GM21367 (cell line): ENCODE results near the gene TRPC4AP.
"Not testable (repeated sequence)": the region's sequence is repeated elsewhere in the genome, so short reads cannot be mapped to it uniquely, and the experiment has no call there.

Source experiments
- ATAC-seq: cut with Tn5 transposase; IDR thresholded peaks from one replicate; pipeline ENCODE4 v1.9.1; 2021; ENCODE audit not compliant: unreplicated experiment

Gene TRPC4AP, protein sequence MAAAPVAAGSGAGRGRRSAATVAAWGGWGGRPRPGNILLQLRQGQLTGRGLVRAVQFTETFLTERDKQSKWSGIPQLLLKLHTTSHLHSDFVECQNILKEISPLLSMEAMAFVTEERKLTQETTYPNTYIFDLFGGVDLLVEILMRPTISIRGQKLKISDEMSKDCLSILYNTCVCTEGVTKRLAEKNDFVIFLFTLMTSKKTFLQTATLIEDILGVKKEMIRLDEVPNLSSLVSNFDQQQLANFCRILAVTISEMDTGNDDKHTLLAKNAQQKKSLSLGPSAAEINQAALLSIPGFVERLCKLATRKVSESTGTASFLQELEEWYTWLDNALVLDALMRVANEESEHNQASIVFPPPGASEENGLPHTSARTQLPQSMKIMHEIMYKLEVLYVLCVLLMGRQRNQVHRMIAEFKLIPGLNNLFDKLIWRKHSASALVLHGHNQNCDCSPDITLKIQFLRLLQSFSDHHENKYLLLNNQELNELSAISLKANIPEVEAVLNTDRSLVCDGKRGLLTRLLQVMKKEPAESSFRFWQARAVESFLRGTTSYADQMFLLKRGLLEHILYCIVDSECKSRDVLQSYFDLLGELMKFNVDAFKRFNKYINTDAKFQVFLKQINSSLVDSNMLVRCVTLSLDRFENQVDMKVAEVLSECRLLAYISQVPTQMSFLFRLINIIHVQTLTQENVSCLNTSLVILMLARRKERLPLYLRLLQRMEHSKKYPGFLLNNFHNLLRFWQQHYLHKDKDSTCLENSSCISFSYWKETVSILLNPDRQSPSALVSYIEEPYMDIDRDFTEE

DNA sequence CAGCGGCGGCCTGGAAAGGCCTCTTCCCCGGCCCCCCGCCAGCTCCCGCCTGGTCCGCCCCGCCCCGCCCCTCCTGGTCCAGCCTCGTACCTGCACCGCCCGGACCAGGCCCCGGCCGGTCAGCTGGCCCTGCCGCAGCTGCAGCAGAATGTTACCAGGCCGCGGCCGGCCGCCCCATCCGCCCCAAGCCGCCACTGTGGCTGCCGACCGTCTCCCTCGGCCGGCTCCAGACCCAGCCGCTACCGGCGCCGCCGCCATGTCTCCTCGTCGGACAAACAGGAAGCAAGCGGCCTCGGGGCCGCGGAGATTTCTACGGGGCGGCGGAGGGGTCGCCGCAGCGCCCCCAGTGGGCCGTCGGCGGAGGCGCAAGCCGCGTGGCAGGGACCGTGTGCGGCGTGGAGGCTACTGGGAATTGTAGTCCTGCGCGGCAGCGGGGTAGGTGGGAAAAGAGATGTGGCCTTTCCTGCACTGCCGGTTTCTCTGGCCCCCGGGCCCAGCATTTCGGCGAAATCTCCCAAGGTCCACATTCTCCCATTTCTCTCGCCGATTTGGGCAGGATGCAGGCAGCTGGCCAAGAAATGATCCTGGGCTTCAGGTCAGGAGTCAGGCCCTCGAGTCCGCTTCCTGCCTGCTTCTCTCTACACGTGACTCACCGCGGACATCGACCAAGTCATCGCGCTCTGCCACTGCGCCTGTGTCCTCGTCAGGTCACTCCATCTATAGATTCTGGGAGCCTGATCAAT lies at the start of gene TRPC4AP:
TRPC4AP (minus strand) TSS at position 284 of the 743 bp plus-strand sequence; CDS start at position 258, 26 bp downstream.
- ATAC-seq = peak; percentile 82

DNA sequence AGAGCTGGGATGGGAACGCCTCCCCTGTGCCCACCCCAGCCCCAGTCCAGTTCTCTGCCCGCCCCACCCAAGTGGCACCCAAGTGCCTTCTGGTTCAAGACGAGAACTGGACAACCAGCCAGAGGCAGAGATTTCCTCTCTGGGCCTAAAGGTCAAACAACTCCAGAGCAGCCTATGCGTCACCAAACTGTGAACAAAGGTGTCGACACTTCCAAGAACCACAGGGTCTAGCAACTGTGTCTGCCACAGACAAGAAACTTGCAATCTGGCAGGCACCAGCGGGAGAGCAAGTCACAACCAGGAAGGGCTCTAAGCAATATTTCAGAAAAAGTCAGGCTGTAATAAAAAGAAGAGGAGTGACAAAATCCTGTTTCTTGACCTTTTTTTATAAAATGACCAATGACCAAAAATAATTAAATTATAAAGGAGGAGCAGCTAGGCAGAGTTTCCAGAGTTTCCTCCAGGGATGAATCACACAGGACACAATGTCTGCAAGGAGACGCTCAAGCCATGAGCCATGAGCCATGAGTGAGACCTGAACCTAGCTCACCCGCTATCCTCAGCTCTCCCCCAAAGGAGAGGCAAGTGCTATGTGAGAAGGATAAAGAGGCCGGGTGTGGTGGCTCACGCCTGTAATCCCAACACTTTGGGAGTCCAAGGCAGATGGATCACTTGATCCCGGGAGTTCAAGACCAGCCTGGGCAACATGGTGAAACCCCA lies 43.4 kb upstream of the TRPC4AP start:
- ATAC-seq = no peak

DNA sequence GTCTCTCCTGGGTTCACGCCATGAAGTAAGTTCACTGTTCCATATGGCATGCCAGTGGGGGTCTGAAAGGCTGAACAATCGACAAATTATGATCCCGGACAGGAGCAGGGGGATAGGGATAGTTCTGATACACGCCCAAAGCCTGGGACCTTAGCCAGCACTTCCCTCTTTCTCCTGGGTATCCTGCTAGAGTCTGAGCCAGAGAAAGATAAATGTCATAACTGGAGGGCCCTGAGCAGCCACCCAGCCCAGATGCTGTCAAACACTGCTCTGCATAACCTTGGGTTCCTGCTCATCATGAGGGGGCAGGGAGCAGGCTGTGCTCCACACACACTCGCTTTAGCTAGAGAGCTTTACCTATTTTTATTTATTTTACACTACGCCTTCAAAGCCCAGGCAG lies 42.3 kb upstream of the TRPC4AP start:
- ATAC-seq = no peak

DNA sequence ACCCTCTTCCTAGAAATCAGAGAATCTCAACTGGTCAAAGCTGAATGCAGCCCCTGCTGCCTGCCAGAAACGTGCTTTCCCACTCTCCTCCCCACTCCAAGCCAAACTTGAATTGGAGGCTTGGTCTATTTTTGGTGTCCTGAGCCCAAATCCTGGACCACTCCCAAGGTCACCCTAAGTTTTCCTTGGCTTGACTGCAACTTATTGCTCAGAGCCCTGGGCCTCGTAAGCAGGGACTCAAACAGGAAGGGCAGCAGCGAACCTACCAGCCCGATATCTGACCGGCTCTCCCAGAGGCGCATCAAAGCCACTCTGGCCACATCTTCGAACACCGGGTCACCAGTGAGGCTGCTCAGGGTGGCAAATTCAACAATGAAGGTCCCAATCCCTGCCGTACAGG lies 41.9 kb upstream of the TRPC4AP start:
- ATAC-seq = no peak

DNA sequence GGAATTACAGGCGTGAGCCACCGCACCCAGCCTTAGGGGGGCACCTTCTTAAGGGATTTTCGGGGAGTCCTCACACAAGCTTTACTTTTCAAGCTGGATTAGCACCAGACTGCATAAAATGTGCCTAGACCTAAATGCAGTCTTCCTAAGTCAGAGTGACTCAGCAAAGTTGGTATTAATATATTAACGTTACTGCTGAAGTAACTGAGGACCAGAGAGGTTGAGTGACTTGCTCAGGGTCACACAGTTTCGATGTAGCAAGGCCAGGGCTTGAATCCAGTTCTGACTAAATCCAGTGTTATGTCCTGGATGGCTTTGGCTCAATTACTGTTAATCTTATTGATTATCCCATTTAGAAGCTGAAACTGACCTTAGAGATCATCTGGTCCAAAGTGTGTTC lies 41.1 kb upstream of the TRPC4AP start:
- no peak for ATAC-seq

DNA sequence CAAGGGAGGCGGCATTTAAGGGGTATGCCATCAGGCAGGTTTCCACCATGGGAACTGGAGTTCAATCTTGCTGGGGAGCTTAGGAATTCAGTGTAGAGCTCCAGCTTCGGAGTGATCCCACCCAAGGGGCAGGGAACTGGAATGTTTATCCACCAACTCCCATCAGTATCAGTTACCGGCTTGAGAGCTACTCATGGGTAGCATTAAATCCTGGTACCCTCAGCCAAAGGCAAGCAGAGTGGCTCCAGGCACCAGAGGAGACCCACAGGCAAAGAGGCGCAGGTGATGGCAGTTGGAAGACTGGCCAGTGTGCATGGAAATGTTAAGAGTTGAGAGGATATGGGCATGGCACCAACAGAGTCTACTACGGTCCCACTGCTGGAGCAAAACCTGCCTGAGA lies 40.4 kb upstream of the TRPC4AP start:
- ATAC-seq = no peak

DNA sequence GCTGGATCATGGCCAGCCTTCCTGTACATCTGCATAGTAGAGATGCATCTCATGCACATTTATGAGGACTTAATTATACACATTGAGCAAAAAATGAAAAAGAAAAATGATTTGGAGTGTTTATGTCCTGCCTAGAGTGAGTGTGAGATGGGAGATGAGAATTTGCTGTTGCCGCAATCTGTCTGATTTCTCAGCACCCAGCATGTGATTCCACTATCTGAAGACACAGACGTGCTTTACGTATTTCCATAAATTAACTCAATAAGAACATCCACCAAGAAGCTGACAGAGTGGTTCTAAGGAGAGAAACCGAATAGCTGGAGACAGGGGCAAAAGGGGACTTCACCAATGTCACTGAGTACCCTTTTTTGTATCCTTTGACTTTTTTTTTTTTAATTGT lies 39.3 kb upstream of the TRPC4AP start:
- ATAC-seq = no peak

DNA sequence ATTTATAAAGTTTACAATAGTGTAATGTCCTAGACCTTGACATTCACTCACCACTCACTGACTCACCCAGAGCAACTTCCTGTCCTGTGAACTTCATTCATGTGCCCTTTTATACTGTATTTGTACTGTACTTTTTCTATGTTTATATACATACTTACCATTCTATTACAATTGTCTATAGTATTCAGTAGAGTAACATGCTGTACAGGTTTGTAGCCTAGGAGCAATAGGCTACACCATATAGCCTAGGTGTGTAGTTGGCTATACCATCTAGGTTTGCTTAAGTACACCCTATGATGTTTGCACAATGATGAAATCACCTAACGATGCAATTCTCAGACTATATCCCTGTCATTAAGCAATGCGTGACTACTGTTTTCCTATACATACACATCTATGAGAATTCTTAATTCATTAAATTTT lies 37.1 kb upstream of the TRPC4AP start:
- ATAC-seq = no peak

DNA sequence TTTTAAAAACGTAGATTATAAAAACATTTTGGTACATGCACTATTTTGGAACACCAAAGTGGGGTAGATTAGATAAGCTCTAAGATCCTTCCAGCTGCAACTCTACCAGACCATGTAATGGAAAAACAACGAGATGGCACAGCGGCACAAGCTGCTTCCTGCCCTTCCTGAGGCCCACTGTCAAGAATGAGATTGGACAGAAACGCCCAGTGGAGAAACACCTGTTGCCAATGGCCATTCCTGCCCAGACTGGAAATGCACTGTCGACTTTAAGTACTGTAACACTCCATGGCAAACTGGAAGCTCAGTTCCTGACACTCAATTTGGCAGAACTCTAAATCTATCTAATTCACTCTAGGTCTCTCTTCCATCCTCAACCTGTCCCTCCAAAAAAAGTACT lies 33.1 kb upstream of the TRPC4AP start:
- no peak for ATAC-seq

DNA sequence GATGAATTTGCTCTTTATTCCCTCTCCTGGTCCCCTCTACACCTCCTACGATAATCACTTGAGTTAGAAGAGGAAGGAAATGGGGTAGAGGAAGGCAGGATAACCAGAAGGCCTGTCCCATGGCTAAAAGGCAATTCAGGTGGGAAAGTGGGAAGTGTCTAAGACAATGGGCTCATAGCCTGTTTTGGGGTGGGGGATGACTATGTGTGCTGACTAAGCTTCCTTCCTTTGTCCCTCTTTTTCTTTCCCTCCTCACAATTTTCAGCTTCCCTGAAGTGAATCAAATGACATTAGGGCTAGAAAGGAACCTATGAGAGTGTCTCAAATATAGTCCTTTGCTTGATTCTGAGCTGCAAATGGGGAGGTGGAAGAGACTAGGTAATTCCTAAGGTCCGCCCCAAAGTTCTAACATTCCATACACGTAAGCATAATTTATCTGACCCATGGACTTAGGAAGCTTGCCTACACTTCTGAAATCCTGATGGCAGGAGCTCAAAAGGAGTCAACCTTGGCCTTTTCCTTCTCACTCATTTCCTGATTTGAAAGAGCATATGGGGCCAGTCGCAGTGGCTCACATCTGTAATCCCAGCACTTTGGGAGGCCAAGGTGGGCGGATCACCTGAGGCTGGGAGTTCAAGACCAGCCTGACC lies 30.3 kb upstream of the TRPC4AP start:
- no peak for ATAC-seq

DNA sequence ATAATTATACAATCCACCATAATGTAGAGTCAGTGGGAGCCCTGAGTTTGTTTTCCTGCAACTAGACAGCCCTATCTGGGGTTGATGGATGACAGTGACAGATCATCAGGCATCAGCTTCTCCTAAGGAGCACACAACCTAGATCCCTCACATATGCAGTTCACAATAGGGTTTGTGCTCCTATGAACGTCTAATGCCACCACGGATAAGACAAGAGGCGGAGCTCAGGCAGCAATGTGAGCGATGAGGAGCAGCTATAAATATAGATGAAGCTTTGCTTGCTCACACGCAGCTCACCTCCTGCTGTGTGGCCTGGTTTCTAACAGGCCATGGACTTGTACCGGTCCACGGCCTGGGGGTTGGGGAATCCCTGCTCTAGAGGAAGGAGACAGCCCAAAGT lies 28.6 kb upstream of the TRPC4AP start:
- ATAC-seq = no peak

DNA sequence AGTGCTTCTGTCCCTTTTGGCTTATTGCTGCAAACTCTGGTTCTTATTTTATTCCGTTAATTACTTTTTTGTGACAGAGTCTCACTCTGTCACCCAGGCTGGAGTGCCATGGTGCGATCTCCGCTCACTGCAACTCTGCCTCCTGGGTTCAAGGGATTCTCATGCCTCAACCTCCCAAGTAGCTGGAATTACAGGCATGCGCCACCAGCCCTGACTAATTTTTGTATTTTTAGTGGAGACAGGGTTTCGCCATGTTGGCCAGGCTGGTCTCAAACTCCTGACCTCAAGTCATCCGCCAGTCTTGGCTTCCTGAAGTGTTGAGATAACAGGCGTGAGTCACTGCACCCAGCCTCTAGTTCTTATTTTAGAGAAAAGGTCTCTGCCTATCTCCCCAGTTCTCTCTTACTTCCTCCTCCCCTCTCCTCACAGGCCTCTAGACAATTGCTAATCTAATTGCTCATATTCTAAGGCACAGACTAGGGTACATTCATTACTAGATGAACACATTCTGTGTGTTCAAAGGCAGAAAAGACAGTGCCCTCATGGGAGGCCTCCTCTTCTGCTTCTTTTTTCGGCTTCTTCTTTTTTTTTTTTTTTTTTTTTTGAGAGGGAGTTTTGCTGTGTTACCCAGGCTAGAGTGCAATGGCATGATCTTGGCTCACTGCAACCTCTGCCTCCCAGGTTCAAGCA lies 27.6 kb upstream of the TRPC4AP start:
- no peak for ATAC-seq

DNA sequence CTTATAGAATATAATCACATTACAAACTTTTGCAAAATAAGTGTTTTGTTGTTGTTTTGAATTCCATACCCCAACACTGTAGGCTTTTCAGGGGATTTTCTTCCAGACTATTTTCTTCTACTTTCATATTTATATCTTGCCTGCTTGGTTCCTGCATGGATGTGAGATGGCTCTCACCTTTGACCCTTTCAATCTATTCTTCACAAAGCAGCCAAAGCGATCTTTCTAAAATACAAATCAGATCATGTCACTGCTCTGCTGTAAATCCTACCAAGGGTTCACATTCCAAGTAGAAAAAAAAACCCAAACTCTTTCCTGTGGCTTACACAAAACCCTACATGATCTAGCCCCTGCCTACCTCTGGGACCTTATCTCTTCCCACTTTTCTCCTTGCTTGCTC lies 25.0 kb upstream of the TRPC4AP start:
- ATAC-seq = no peak

DNA sequence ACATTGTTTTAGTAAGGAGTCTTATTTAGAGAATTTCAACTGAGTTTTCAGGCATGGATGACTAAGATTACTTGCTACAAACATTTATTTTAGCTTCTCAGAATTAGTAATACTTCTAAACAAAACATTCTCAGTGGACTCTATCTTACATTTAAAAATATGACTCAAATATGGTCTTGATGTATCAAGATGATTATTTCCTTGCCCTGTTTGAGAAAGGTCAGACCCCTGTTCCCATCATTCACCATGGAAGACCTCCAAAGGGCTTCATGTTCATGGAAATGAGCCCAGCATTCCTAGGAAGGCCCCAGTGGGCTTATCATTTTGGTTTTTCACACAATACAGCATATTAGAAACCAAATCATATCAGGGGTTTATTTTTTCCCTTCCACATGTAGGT lies 24.6 kb upstream of the TRPC4AP start:
- ATAC-seq = no peak

DNA sequence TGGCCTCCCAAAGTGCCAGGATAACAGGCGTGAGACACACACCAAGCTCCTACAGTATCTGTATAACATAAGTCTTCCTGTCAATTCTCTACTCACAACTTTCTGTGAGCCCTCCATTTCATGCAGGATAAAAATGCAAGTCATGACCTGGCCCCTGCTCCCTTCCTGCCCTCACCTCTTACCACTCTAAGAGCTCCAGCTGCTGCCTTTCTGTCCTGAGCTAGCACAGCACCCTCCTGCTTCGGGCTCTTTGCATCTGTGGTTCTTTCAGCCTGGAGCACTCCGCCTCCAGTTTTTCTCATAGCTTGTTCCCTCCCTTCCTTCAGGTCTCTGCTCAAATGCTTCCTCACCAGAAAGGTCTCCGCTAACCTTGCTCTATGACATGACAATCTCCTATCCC lies 23.7 kb upstream of the TRPC4AP start:
- no peak for ATAC-seq

DNA sequence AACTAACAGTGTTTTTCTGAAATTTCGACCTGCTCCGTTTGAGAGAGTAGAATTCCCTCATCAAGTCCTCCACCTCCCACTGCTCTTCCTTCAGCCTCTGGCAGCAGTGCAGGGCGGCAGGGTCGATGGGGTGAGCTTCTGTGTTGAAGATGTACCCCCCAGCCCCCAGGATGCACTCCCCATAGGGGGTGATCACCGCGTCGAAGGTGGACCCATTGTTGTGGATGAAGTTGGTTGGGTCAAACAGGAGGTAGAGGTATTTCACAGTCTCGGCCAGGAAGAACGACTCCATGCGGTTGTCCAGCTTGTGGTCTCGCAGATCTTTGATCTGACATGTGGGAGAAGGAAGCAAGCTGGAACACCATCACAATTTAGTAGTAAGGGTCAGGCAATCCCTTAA lies 23.0 kb upstream of the TRPC4AP start:
- no peak for ATAC-seq

DNA sequence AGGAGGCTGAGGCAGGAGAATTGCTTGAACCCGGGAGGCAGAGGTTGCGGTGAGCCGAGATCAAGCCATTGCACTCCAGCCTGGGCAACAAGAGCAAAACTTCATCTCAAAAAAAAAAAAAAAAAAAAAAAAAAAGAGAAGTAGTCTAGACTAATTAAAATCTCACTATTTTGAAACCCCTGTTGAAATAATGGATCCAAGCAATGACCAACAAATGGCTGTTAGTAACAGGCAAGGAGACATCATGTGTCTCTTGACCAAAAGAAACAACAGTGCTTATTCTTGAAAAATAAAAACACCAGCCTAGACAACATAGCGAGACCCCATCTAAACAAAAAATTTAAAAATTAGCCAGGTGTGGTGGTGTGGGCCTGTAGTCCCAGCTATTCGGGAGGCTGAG lies 19.7 kb upstream of the TRPC4AP start:
- ATAC-seq = not testable (repeated sequence)

DNA sequence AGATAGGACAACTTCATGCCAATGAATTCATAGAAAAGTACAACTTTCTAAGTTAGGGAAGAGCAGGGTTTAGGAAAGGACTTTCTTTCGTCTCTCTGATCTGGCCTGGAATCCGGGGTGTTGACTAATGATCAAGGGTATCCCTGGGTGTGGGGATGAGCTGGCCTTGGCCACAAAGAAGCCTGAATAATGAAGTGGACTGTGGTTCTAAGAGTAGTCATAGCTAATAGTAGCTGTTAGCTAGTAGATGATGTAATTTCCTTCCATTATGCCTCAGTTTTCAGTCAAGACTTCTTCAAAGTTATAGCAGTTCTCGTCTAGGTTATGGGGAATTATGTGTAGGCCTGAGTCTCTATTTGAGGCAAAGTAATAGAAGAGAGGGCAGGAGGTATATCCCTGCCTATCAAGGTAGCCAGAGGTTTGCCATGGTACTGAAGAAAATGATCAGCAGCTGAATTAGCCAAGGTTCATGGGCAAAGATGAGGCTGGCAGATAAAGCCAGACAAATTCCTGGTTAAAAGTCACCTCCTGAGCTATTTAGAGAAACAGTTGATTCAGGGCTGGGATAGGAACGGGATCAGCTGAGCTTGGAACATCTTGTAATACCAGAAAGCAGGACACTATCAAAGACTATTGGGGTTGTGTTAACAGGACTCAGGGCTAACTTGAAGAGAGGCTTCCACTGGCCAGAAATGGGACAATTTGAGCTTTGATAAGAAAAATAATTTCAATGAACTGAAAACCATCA lies 18.7 kb upstream of the TRPC4AP start:
- ATAC-seq = no peak

DNA sequence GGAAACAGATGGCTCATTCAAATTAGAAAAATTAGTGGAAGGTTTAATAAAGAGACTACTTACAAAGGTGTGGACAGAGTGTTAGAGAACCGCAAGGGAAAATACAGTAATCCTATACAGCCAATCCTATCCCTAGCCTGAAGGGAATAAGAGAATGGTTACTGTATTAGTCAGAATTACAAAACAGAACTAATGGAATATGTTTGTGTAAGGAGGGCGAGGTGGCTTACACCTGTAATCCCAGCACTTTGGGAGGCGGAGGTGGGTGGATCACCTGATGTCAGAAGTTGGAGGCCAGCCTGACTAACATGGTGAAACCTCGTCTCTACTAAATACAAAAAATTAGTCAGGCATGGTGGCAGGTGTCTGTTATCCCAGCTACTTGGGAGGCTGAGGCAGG lies 16.3 kb upstream of the TRPC4AP start:
- ATAC-seq = no peak
